ENCODE data around the gene KRT9.

DNA sequence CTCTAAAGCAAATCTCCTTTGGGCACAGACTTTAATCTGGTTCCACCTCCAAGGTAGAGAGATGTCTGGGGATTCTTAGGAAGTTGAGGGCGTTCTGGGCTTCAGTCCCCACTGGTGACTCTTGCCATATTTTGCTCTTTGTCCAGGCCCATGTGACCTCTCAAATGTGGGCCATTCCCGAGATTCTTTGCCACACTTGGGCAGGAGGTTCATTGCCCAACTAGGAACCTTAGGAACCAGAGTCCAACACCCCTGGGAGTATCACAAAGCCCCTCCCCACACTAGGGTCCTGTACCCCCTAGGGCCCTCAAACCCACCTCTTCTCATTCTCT, 8.4 kb upstream of the KRT9 start:
- TF ChIP-seq, protein P1, sequence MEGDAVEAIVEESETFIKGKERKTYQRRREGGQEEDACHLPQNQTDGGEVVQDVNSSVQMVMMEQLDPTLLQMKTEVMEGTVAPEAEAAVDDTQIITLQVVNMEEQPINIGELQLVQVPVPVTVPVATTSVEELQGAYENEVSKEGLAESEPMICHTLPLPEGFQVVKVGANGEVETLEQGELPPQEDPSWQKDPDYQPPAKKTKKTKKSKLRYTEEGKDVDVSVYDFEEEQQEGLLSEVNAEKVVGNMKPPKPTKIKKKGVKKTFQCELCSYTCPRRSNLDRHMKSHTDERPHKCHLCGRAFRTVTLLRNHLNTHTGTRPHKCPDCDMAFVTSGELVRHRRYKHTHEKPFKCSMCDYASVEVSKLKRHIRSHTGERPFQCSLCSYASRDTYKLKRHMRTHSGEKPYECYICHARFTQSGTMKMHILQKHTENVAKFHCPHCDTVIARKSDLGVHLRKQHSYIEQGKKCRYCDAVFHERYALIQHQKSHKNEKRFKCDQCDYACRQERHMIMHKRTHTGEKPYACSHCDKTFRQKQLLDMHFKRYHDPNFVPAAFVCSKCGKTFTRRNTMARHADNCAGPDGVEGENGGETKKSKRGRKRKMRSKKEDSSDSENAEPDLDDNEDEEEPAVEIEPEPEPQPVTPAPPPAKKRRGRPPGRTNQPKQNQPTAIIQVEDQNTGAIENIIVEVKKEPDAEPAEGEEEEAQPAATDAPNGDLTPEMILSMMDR (IDR thresholded peaks at IDR 0.05), result no peak
- TF ChIP-seq POLR2A (IDR thresholded peaks at IDR 0.05), result no peak

Measured in uterus (tissue), 2 donors.